Stimulated activated CD4-positive, alpha-beta T cell treated with anti-CD3 and anti-CD28 coated beads, TNF-alpha, amount 100 ng/mL, for 24 hours (primary cell): ENCODE measurements around the gene TARDBP.
"Not testable (repeated sequence)": the region's sequence is repeated elsewhere in the genome, so short reads cannot be mapped to it uniquely, and the experiment has no call there.

Experiments used
- DNase-seq, 3 experiments: peaks; one replicate each; pipeline ENCODE4 v3.0.0-alpha.2; 2020; ENCODE audit warnings: low read depth in 3 of 3

TARDBP gene

DNA sequence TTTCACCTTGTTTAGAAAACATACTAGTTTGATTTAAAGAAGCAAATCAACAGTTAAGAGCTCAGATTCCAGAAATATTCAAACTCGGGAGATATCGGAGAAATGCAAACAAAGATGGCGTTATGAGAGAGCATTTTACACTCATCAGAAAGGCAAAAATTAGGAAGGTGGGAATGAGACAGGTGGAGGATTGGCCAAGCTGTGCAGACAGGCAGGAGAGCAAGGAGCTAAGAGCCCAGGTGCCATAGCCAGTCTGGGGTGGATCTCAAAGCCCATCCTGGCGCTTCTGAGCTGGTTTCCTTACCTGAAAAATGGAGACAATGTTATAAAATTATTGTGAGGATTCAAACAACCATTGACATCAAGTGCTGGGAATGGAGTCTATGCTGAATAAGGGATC is 19.6 kb upstream of the TARDBP start:
- DNase-seq: no peak

- no peak for DNase-seq
Measured at GRCh38 chr1:10996100-10996499, 16.4 kb upstream of the TARDBP start.

GRCh38 chr1:11000526-11000925 is 11.9 kb upstream of the TARDBP start:
- no peak for DNase-seq

GRCh38 chr1:11013160-11013531 is 692 bp downstream of the TARDBP start:
- no peak for DNase-seq

DNA sequence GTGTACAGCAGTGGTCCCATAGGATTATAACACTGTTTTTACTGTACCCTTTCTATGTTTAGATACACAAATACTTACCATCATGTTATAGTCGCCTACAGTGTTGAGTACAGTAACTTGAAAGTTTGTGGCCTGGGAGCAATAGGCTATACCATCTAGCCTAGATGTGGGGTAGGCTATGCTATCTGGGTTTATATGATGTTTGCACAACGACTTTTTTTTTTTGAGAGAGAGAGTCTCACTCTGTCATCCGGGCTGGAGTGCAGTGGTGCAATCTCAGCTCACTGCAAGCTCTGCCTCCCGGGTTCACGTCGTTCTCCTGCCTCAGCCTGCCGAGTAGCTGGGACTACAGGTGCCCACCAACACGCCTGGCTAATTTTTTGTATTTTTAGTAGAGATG is 6.9 kb downstream of the TARDBP start:
- not testable (repeated sequence) for DNase-seq

GRCh38 chr1:11019971-11020370 is 7.5 kb downstream of the TARDBP start:
- no peak for DNase-seq

DNA sequence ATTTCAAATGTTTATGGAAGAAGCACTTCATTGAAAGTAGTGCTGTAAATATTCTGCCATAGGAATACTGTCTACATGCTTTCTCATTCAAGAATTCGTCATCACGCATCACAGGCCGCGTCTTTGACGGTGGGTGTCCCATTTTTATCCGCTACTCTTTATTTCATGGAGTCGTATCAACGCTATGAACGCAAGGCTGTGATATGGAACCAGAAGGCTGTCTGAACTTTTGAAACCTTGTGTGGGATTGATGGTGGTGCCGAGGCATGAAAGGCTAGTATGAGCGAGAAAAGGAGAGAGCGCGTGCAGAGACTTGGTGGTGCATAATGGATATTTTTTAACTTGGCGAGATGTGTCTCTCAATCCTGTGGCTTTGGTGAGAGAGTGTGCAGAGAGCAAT is 10.7 kb downstream of the TARDBP start:
- no peak for DNase-seq

- no peak for DNase-seq
Measured at GRCh38 chr1:11024154-11024873, 11.9 kb downstream of the TARDBP start.

GRCh38 chr1:11024874-11025203 is 12.4 kb downstream of the TARDBP start:
- DNase-seq: no peak

DNA sequence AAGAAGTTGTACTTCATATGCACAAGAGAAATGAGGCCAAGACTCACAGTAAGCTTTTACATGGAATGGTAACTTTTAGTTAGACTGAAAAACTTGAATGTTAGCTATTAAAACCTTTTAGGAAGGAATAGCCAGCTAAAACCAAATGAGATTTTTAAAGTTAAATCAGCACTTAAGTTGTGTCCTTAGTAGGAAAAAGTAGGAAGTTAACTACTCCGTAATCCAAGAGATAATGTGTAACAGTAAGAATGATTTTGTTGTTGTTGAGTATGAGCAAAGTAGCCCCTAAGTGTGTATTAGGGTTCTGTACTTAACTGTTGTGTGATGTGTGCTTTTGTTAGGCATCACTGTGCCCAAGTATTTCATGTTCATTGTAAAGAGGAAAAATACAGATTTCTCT is 13.2 kb downstream of the TARDBP start:
- no peak for DNase-seq

DNA sequence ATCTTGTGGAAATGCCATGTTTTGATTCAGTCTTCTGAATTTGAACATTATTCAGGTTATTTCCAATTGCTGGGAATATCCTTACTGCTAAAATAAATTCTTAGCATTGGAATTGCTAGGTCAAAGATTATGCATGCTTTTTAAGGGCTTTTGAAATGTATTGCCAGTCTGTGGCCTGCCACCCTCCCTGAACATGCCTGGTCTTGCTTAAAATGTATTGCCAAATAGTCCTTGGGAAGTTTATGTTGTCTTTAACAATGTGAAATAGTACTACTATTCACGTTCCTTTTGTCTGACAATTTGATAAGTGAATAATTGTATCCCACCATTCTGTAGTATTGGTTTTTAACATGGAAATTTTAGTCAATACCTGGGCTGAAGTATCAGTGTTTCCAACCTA is 13.6 kb downstream of the TARDBP start:
- no peak for DNase-seq

- DNase-seq: no peak
Measured at GRCh38 chr1:11026903-11027302, 14.4 kb downstream of the TARDBP start.

- no peak for DNase-seq
Measured at GRCh38 chr1:11027316-11027715, 14.9 kb downstream of the TARDBP start.

- DNase-seq: no peak
Measured at GRCh38 chr1:11028018-11028417, 15.6 kb downstream of the TARDBP start.

DNA sequence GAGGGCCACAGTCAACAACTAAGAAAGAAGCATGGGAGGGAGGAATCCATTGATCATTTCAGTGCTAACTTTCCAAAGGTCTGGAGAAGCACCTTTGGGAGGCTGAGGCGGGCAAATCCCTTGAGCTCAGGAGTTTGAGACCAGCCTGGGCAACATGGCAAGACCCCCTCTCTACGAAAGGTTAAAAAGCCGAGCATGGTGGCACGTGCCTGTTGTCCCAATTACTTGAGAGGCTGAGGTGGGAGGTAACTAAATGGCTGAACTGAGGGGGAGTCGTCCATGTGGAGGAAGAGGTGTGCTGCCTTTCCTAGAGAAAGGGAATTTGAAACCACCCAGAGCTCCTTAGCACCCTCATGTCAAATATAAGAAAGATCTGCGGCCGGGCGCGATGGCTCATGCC is 18.4 kb downstream of the TARDBP start:
- no peak for DNase-seq

GRCh38 chr1:11031624-11032262 is 19.3 kb downstream of the TARDBP start:
- no peak for DNase-seq

- DNase-seq: not testable (repeated sequence)
Measured at GRCh38 chr1:11037019-11037739, 24.7 kb downstream of the TARDBP start.

GRCh38 chr1:11037740-11038182 is 25.3 kb downstream of the TARDBP start:
- peak; percentile 78 to 87 (median 86) for DNase-seq

GRCh38 chr1:11039351-11040104 is 27.1 kb downstream of the TARDBP start:
- DNase-seq: no peak

DNA sequence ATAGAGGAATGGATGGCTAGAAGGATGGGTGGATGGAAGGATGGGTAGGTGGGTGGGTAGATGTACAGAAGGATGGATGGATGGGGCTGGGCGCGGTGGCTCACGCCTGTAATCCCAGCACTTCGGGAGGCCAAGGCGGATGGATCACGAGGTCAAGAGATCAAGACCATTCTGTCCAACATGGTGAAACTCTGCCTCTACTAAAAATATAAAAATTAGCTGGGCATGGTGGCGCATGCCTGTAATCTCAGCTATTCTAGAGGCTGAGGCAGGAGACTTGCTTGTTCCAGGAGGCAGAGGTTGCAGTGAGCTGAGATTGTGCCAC is 27.6 kb downstream of the TARDBP start:
- DNase-seq: not testable (repeated sequence)

DNA sequence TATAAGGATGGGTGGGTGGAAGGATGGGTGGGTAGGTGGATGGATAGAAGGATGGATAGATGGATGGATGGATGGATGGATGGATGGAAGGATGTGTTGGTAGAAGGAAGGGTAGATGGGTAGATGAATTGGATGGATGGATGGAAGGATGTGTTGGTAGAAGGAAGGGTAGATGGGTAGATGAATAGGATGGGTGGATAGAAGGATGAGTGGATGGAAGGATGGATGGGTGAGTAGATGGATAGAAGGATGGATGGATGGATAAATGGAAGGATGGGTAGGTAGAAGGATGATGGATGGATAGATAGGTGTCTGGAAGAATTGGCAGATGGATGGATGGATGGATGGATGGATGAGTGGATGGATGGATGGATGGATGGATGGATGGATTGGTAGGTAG is 28.6 kb downstream of the TARDBP start:
- DNase-seq: no peak

- no peak for DNase-seq
Measured at GRCh38 chr1:11042065-11042464, 29.6 kb downstream of the TARDBP start.
